GM11168 (cell line): ENCODE data around the gene C1orf141.

ENCODE experiments used
- in situ Hi-C: fragments of 300-500 bp; cut with MboI; formaldehyde crosslinking; loops from one replicate; pipeline ENCODE4 v1.12.0; 2022; ENCODE audit warnings: low sequenced_read_pairs; ENCODE audit not compliant: unreplicated experiment

Gene C1orf141

DNA sequence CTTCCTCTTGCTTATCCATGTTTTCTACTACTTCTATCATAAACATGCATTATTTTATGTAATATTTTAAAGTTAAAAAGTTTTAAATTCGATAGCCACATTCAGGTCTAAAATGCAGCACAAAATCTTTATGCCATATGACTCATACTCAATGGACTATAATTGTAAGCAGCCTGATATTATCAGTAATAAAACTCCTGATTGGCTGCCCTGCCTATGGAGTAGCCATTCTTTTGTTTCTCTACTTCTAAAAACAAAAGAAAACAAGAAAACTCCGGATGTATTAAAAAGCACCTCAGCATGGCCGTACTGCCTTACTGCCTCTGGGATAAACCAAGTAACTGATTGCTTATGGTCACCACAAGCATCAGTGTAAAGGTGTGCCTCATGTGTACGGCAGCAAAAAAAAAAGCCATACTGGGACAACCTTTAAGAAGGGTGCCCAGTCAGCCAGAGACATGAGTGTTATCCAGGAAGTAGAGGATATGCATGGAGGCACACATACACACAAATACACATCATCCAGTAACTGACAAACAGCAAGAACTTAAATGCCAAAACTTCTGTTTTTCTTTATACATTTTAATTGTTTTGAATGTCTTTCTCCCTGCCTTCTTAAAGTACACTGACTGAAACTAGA, 90.0 kb downstream of the C1orf141 start:
- in situ Hi-C loops: no loop called here

DNA sequence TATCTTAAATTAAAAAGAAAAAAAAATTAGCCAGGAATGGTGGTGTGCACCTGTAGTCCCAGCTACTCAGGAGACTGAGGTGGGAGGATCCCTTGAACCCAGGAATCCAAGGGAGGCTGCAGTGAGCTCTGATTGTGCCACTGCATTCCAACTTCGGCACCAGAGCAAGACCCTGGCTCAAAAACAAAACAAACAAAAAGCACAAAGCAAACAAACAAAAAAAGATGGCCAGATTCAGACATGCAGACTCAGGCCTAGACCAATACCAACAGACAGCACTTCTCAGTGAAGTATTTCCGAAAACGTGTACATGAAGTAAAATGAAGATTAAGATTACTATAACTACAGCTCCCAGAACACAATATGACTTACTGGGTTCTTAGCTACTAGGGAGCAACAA, 91.4 kb downstream of the C1orf141 start:
- in situ Hi-C loops: no loop called here
